GM20000 (cell line): ENCODE measurements around the gene LGALS16.
"Not testable (repeated sequence)": the region's sequence is repeated elsewhere in the genome, so short reads cannot be mapped to it uniquely, and the experiment has no call there.

ENCODE experiments used
- DNase-seq: peaks from one replicate; pipeline ENCODE4 v3.0.0; 2012; ENCODE audit warnings: low spot score
- CTCF ChIP-seq: IDR thresholded peaks from 2 replicates; pipeline ENCODE4 v1.5.1; 2012; ENCODE audit warnings: mild to moderate bottlenecking, control low read depth; ENCODE audit errors: extremely low read depth, missing control alignments

LGALS16 gene

GRCh38 chr19:39655613-39656012, at the start of gene LGALS16:
LGALS16 (plus strand) TSS chr19:39655913; CDS start chr19:39655962, 49 bp downstream.
- TF ChIP-seq CTCF, result no peak
- no peak for DNase-seq

GRCh38 chr19:39607021-39607420, 48.7 kb upstream of the LGALS16 start:
- DNase-seq, result no peak
- TF ChIP-seq CTCF, result no peak

GRCh38 chr19:39607561-39607960, 48.2 kb upstream of the LGALS16 start:
- DNase-seq, result no peak
- no peak for TF ChIP-seq CTCF

- DNase-seq, result no peak
- no peak for TF ChIP-seq CTCF
These were observed 42.1 kb upstream of the LGALS16 start for GRCh38 chr19:39613597-39613996.

GRCh38 chr19:39617745-39618144, 38.0 kb upstream of the LGALS16 start:
- TF ChIP-seq CTCF, result no peak
- DNase-seq, result no peak

GRCh38 chr19:39623946-39624345, 31.8 kb upstream of the LGALS16 start:
- TF ChIP-seq CTCF, result no peak
- no peak for DNase-seq

GRCh38 chr19:39627631-39628030, 28.1 kb upstream of the LGALS16 start:
- DNase-seq, result not testable (repeated sequence)

- no peak for TF ChIP-seq CTCF
- DNase-seq, result no peak
These were observed 24.5 kb upstream of the LGALS16 start for GRCh38 chr19:39631178-39631577.
